T-helper 1 cell treated with Interleukin-12 subunit alpha and Interleukin-12 subunit beta and Interleukin-4 antibody, amounts not matched to agents 30 ng/mL and 1 ng/mL, for 36 hours (primary cell): ENCODE results near the gene FGD2. TPM values are rescaled to one million over a fixed set of nuclear protein-coding genes. Genes with fewer than 3 reads are reported as not detected.

Experiments used
- intact Hi-C: fragments of 100-400 bp; cut with micrococcal nuclease; formaldehyde crosslinking; loops from one replicate; pipeline ENCODE4 v1.15.1; 2024
- total RNA-seq: library from RNA; stranded (reverse); gene quantifications from 2 replicates; pipeline ENCODE4 v1.2.3, GENCODE V29; 2022

The FGD2 gene
- total RNA-seq, 1 donor from 2014 or later, result 5.6 TPM

DNA sequence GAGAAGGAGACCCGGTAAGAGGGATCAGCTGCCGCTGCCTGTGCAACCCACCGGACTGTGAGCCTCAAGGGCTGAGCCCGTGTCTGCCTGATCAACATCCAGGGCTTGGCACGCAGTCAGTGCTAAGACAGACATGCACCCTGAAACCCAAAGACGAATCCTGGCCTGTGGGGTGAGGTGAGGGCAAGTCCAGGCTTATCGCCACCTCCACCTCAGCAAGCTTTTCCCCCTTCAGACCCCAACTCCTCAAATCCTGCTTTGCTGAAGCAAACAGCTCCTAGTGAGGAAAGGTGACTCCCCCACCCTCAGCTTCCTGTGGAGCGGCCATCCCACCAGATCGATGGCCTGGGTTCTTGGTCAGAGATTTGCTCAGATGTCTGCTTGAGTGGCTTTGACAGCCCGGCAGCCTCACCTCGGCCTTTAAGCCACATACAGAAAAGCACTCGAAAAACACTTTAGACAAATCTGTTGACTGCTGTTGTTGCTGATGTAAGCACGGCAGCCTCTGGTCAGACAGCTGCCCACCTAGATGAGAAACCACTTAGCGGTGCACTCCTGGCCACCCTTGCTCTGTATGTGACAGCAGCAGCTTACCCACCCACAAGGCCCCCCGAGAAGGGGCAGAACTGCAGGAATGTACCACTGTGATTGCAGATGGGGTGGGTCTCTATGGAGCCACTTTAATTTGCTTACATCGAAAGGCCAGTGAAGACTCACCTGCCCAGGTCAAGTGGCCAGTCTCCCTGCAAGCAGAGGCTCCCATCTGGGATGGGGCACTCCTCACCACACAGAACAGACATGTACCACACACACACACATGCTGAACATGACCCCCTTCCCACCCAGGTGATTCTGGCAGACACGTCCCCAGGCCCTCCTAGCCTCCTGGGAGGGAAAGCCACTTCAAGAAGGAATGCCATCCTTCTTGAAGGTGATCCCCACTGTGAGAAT, 34.3 kb upstream of the FGD2 start:
- intact Hi-C loops, result no loop called here

DNA sequence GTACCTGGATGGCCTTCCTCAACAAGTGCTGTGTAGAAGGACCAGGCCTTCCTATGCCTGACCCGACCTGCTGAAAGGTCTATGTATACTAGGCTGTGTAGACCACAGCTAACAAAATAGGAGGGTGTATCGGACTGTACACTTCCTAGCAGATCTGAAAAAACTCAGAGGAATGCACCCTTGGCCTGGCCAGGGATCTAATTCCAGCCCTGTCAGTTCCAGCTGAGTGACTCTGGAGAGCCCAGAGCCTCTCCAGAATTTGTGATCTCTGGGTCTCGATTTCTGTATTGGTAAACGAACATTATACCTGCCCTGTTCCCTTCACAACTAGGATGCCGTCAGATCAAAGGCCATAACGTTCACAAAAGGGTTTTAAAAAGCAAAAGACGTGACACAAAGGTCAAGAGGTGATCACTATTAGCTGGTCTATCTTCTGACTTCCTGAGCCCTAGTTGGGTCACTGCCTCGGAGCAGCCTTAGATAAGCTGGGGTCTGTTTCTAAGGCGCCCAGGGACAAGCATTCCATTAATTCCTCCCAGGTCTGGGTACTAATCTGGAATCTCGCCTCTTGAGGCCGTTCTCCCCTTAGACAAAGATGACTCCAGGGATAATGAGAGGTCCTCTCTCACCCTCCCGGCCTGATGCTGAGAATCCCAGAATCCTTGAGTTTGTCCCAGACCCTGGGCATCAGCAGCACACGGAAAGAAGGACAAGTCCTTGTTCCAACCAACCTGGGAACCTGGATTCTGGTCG, 33.4 kb upstream of the FGD2 start:
- intact Hi-C loops, result no loop called here

DNA sequence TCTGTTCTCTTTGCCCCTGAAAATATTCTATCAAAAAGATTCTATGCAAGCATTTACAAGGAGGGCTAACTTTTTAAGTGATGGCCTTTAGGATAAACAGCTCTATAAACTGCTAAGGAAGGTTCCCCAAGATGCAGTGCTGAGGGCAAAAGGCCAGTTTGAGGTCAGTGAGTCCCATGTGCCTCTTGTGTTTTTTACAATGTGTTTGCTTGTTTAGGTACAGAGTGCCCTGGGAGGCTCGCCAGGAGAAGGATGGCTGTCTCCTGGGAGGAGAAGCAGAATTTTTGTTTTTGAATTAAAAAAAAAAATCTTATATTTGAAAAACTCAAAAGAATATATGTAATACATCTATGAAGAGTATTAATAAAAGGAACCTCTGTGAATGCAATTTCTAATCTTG, 32.3 kb upstream of the FGD2 start:
- intact Hi-C loops, result no loop called here

DNA sequence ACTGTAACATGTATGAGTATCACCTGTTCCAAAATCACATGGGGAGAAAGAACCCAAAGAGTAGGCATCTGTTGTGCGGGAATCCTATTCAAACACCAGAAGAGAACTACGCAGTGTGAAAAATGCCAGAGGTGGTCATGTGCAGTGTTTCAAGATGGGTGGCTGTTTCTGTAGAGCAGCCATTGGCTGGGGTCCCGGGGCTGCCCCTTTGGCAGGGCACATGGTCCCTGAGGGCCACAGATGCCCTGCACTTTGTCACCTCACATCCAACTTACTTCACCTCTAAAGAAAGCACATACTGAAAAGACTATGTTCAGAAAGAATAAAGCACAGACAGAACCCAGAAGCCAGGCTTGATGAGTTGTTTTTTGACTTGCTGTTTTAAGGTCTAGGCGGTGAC, 31.8 kb upstream of the FGD2 start:
- intact Hi-C loops, result no loop called here

DNA sequence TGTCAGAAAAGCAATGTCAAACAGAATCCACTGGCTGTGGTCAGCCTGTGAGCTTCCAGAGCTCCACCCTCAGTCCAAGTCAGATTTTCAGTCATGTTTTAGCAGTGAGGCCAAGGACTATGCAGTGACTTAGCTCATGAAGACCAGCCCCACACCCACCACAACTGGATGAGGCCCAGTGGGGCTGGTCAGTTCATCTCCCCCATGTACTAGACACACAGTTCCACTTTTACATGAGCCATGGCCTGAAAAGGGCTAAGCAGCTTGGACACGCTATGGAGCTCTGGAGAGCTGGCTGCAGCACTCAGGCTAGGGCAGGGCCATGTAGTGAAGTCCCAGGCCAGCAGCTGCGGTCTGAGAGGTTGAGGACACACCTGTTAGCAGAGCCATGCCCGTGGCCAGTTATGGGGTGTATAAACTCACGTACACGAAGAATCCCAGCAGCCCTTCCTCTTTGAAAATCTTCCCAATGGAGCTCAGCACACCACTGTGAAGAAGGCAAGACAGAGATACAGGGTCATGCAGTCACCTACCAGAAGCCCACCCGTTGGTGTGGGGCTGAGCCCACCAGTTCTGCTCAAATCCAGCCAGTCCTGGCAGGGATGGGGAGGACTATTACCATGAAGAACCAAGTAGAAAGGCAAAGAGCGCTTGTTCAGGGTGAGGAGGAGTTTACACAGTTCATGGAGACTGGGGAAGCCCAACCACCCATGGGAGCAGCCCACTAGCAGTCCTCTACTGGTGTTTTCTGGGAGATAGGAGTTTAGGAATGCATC, 30.0 kb upstream of the FGD2 start:
- intact Hi-C loops, result no loop called here

DNA sequence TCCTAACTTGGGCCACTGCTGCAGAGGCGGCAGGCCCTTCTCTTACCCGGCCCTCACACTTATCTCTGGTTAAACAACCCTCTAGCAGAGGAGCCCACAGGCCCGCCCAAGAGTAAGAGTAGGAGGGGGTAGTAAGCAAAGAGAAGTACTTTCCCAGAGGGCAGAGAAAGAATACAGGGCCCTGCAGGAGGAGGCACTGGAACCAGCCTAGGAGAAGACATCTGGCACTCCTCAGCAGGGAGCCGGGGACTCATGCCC, 29.5 kb upstream of the FGD2 start:
- intact Hi-C loops, result no loop called here

DNA sequence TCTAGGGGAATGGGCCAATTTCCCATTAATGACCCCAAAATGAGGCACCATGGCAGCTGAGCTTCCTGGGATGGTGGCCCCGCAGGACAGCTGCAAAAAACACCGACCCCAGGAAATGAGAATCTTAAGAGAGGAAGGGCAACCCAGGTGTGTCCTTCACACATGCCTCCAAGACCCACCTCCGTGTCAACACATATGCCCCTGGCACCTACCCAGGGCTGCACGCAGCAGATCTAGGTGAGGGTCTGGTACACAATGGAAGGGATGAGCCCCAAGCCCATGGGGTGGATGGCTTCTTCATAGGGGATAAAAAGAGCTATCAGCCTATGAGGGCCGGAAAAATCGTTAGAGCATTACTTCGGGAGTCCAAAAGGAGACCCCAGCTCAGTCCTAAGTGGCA, 28.9 kb upstream of the FGD2 start:
- intact Hi-C loops, result no loop called here

DNA sequence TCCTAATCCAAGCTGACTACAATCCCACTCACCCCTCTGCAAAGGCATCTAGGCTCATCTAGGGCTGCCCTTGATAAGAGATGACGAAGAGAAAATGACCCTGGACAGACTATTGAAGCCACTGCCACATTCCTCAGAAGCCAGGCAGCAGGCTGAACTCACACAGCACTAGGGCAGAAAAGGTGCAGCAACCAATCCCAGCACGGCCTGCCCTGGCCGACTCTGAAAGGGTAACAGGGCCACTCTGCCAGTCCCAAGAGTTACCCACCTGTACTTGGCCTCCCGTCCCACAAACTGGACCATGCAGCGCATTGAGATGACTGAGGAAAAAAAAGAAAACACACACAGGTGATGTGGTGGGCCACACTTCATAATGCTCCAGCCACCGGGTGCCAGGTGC, 28.5 kb upstream of the FGD2 start:
- intact Hi-C loops, result no loop called here

DNA sequence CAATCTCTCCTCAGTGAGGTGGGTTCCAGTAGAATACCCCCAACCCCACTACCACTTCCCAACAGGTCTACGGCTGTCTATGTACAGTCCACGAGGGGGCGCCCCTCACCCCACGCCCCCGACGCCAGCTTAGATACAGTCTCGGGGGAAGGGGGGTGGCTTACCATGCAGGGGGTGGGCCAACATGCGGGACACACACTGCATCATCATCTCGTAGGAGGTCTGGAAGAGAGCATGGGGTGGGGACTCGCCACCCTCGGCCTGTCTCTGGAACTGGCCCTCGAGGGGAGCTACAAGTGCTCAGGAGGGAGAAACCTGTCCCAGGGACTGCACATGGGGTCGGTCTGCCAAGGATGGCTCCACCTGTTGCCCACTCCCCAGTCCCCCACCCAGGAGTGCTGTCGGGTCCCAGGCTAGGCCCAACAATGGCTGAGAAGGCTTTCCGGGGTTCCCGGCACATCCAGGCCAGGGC, 27.9 kb upstream of the FGD2 start:
- intact Hi-C loops, result no loop called here

DNA sequence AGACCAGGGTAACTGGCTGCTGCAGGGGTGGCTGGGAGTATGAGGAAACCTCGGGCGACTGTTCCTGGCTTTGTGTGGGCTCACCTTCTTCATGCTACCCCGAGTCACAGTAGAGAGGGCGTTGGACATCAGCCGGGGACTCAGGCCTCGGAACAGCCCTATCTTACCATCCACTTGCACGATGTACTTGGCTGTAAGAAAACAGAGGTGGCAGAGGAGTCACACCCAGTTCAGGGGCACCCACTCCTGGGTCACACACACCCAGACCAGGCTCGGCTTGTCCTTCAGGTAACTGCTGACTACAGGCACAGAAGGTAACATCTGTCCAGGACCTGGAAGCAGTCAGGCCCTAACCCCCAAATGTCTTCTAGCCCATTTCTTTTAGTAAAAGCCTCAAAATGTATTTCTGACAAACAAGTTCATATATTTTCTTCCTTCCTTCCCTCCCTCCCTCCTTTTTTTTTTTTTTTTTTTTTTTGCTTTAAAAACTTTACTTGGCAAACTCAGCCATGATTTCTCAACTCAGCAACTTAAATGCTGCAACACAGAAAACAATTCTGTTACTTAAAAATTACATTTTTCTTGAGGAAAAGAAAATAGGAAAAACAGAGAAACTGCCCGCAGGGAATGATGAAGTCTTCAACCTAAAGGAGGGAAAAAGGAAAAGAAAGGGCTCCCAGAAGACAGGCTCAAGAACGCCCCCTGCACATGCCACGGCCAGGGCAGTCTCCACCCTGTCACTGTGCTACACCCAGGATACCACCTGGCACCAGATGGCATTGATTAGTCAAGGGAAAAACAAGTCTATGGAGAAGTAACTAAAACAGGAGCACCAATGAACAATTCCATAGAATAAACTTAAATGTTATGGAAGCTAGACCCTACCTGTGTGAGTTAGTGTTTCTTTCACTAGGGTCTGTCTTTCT, 26.8 kb upstream of the FGD2 start:
- intact Hi-C loops, result loop anchor here (1.0 kb wide), 4 partner anchors 40 to 93 kb away; partner anchors contain the start of gene C6orf89

DNA sequence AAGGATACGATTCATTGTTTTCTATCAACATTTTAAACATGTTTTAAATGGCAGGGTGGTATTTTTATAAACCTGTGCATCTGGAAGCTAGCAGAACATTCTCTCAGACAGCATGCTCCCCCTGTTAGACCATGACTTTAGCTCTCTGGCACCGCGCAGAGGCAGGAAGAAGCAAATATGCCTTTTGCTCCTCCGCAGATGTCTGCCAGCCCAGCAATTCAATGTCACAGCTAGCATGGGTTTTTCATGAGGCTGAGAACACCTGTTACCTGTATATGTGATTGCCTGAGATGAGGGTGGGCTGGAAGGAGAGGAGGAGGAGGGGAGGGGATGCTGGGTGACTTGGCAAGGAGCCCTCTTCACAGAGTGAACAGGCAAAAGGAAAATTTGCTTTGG, 26.1 kb upstream of the FGD2 start:
- intact Hi-C loops, result loop anchor here (1.0 kb wide), 4 partner anchors 39 to 94 kb away; partner anchors contain the start of gene C6orf89

DNA sequence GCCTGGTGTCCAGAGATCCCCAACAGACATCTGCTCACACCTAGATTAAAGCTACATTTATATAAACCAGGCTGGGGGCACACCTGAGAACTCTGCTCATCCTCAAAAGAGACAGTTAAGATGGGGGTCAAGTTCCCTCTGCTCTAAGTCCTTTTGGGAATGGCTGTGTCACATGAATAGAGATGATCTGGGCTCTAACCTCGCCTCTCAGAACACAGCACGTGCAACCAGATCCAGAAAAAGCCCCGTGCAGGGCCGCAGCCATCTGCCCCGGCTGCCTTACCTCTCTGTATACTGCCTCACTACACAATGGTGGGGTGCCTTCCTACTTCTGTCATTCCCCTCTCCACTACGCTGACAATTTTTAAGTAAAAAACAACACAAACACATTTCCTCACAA, 25.3 kb upstream of the FGD2 start:
- intact Hi-C loops, result loop anchor here (10.0 kb wide), 3 partner anchors 295 to 1055 kb away; partner anchors contain the start of genes CMTR1 and SRPK1

DNA sequence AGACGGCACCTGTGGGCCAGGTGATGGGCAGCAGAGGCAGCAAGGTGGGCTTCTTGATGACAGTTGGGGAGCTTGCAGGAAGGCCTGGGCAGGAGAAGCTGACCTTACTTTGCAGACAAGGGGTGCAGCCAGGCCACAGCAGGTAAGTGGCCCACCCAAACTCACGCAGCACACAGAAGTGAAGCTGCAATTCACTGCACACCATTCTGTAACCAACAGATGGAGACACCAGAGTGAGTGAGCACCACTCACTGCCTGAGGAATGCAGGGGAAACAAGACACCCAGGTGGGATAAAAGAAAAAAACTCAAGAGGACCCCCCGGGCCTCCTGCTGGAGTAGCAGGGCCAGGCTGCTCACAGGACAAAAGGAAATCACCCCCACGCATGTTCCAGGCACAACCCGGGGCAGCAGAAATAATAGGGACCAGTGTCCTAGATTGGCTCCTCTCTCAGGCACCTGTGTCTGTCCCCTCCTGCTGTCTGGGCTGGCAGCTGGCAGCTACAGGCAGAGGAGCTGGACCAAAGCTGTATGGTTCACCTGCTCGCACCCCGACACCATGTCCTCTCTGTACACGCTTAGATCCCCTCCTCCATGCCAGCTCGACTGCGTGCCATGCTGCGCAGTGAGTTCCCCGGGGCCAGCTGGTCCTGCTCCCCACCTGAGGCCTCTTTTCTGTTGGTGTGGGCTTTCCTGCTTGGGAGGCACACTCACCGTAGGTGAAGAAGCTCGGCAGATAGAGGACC, 24.4 kb upstream of the FGD2 start:
- intact Hi-C loops, result loop anchor here (10.0 kb wide), 3 partner anchors 296 to 1056 kb away; partner anchors contain the start of genes CMTR1 and SRPK1

DNA sequence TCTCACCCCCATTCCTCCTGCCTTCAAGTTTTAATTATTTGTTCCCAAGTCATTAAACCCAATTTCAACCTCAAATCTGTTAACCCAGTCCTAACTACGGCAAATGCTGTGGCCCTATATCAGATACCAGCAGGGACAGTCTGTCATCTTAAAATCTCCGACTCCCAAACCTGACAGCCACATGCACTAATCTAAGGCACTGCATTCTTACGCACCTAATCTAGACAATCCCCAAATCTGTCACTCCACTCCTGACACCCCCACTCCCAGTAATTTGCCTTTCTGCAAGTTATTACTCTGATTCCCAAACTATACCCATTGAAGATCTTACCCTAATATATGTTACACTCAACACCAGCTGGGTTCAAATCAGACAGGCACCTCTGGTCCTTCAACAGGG, 21.9 kb upstream of the FGD2 start:
- intact Hi-C loops, result loop anchor here (10.0 kb wide), 3 partner anchors 299 to 1059 kb away; partner anchors contain the start of genes CMTR1 and SRPK1

DNA sequence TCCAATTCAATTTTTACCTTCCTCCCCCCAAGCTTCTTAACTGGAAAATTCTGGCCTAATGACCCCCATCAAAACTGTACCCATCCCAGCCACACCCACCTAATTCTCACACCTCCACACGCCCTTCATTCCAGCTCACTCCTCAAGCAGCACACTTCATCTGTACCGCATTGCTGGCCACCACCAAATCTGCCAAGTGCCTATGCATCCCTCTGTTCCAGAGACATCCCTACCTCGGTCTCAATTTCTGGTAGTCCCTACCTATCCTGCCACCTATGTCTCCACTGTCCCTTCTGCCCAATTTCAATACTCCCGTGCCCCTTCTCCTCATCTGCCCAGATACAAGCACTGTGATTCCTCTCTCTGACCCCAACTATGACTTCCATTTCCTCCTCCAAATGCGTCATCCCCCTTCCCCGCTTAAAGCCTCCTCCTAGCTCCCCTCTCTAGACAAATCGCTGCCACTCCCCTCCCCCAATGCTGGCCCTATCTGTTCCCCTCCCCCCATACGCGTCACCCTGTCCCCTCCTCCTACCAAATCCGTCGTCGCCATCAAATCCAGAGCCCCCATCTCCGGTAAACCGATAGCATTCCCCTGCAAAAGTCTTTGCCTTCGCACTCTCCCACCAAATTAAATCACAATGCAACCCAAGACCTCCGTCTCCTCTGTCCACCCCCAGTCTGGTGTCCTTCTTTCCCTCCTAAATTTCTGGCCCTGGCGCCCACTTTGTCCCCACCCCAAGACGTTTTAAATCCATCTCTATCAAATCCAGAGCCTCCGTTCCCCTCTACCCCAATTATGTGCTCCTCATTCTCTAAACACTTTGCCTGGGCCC, 20.7 kb upstream of the FGD2 start:
- intact Hi-C loops, result loop anchor here (5.0 to 10.0 kb wide), 4 partner anchors 300 to 1060 kb away; partner anchors contain the start of genes CMTR1, SRPK1 and STK38

DNA sequence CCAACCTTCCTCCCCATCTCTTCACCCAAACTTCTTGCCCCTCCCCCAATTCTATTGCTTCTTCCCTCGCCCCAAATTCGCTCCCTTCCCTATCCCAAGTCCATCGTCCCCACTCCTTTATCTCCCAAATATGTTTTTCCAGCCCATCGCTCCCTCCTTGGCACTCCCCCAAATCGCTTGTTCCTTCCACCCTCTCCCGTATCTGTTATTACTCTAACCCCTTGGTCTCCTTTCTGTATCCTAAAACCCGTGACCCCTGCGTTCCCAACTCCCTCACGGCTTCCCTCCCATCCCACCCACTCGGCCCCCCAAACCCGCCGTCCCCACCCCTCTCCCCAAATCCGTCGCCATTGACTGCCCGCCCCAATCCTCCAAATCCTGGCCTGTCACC, 20.0 kb upstream of the FGD2 start:
- intact Hi-C loops, result loop anchor here (5.0 to 10.0 kb wide), 4 partner anchors 301 to 1061 kb away; partner anchors contain the start of genes CMTR1, SRPK1 and STK38

DNA sequence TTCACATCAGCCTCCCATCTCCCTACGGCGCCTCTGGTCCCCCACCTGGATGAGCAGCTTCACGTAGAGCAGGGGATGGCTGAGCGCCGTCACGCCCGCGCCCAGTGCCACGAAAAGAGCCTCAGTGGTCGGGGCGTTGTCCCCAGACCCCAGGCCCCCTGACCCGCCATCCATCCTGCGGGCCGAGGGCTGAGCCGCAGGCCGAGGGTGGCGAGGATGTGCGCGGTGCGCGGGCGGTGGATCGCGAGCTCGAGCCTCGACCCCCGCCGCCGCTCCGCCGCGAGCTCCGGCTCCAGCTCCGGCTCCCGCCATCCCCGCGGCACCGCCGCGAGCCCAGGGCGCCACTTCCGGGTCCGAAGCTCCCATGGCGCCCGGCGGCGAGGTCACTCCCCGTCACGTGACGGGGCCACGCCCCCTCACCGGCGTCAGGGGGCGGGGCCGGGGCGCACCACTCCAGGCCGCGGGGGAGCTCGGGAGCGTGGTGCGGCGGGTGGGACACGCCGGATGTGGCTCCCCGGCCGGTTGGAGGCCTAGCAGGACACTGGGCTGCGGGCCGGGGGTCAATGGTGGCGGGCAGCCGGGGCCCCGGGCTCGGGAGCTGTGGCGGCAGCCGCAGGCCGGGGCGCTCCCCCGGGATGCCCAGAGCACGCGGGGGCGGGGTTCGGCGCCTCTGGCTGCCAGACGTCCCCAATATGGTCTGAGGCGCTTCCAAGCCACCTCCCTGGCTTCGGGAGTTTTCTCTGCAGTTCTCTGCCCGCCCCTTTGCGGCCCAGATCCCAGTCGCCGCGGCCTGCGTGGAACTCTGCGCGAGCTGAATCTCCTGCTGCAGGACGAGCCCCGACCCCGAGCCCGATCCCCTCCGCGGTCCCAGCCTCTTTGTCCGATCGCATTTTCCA, 19.4 kb upstream of the FGD2 start, which contains the start of gene MTCH1:
TSS of gene MTCH1 (minus strand) at position 389 of the 896 bp plus-strand sequence. CDS start at position 366, 23 bp downstream.
- intact Hi-C loops, result loop anchor here (1.0 to 10.0 kb wide), 9 partner anchors 32 to 1061 kb away; partner anchors contain the start of genes C6orf89, CMTR1, SRPK1 and STK38
